HG03159 (cell line): ENCODE results near the gene LYRM1.
"Not testable (repeated sequence)": the region's sequence is repeated elsewhere in the genome, so short reads cannot be mapped to it uniquely, and the experiment has no call there.

Source experiments
- ATAC-seq: cut with Tn5 transposase; IDR thresholded peaks from one replicate; pipeline ENCODE4 v1.9.1; 2021; ENCODE audit warnings: mild to moderate bottlenecking, moderate library complexity; ENCODE audit not compliant: unreplicated experiment

LYRM1 gene

DNA sequence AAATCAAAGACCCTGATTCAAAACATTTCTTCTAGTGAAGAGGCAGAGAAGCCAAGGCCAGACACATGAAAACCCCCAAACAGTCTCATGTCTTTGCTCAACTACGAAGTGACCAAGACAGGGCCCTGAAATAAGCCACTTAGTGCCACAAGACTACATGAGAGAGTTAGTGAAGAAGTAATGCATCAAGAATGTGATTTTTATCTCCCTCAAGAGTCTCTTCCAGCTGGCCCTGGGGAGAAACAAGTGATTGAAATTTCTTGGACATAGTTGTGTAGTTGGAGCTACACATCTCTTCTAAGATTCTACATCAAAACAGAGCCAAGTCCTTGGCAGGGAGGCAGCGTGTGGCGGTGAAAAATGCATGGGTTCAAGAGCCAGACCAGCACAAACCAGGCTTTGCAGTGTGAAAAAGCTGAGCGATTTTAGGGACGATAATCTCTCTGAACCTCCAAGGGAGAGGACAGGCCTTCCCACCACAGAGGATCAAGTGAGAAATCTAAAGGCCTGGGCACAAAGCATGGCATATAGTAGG lies 30.6 kb downstream of the LYRM1 start:
- ATAC-seq = no peak

DNA sequence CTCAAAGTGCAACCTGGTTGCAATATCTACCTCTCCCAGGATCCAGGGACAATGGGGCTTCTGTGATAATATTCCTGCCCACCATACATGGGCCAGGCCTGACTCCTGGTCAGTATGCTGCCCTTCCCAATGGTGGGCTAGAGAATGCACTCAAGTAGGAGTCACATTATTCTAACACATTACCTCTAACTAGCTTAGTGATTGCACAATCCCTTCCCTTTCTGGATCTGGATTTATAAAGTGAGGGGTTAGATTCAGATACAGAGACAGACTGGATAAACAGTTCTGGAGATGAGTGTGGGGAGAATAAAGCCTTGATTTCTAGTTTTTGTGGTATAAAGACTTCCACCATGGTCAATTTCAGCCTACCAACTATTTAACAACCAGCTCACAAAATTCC lies 33.0 kb downstream of the LYRM1 start:
- no peak for ATAC-seq

DNA sequence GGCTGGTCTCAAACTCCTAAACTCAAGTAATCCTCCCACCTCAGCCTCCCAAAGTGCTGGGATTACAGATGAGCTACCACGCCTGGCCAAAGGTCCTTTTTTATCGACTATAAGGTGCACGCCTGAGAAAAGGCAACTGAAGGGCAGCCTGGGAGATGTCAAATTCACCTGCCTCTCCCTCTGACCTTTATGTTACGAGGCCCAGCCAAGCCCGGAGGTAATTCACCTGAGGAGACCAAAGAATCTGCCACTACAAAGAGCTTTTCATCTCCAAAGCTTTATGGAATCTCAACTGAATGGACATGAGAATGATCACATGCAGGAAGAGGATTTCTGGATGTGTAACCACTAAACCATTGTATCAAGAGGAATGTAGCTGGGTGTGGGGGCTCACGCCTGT lies 37.2 kb downstream of the LYRM1 start:
- ATAC-seq = no peak

DNA sequence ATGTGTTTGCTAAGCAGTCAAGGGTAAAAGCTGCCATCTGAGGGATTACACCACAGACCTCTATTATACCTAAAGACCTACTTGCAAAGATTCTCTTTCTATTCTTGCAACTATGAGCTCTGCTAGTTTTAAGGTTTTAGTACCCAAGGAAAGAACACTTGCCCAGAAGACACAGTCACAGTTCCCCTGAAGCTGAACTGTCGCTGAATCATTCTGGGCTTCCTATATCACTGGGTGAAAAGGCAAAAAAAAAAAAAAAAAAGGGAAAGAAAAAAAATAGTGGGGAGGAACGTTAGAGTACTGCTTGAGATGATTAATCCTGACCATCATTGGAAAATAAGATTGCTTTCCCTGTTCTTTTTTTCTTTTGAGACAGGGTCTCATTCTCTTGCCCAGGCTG lies 37.9 kb downstream of the LYRM1 start:
- no peak for ATAC-seq

DNA sequence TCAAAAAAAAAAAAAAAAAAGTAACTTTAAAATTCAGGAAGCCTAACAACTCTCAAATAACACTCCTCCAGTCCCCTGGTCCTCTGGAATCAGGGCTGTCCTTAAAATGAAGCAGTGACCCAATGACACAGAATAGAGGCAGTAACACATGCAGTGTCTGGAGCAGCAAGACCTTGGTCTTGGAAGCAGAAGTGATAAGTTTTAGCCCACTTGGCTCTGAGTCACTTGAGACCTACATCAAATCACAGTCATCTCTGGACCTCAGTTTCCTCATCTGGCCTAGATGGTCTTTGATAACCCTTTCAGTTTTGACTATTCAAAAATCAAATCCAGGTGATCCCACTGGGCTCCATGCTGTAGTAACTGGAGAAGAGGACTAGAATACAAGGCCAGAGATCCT lies 39.0 kb downstream of the LYRM1 start:
- ATAC-seq = no peak

DNA sequence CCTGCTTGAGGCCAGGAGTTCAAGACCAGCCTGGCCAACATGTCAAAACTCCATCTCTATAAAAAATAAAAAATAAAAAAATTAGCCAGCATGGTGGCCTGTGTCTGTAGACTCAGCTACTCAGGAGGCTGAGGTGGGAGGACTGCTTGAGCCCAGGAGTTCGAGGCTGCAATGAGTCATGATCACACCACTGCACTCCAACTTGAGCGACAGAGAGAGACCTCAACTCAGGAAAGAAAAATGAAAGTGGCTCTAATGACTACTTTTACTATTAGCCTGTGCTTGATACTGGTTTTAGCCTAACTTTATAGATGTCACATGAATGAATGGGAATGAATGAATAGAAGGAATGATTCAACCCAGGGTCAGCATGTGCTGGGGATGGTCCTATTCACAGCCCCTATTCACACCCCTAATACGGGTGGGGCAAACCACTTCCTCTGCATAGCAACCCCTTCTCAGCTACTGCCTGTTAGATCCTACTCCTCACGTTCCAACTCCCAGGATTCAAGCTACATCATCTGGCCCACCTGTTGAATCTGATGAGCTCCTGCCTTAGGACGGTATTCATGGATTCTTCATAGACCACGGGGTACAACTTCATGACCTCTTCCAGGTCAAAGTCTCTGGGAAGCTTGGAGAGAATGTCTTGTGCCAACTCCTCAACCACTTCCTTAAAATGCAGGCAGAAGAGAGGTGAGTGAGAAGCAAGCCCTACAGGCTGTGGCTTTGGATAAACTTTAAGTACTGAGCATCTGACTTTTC lies 40.5 kb downstream of the LYRM1 start:
- no peak for ATAC-seq

DNA sequence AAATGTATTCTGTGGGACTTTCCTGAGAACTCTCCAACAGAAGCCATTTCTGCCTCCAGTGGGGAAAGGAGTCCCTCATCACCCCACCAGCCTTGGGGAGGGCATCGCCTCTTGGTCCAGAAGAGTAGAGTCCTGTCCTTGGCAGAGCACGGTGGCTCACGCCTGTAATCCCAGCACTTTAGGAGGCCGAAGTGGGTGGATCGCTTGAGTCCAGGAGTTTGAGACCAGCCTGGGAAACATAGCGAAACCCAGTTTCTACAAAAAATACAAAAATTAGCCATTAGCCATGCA lies 41.0 kb downstream of the LYRM1 start:
- no peak for ATAC-seq

DNA sequence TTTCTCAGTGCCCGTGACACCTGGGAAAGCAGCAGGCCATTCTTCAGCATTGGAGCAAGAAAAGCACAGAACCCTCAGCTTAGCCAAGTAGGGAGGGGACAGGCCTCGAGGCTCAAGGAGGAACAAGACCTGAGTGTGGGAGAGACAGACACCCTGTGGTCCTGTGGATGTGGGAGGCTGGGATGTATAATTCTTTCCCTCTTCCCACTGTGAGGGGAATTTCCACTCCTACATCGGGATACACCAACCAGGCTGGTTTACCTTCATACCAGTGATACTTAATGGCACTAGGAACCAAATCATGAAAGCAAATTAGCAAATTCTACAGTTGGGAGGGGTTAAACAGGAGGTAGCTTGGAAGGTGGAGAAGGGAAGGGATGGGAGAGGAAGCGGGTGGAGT lies 41.7 kb downstream of the LYRM1 start:
- no peak for ATAC-seq

DNA sequence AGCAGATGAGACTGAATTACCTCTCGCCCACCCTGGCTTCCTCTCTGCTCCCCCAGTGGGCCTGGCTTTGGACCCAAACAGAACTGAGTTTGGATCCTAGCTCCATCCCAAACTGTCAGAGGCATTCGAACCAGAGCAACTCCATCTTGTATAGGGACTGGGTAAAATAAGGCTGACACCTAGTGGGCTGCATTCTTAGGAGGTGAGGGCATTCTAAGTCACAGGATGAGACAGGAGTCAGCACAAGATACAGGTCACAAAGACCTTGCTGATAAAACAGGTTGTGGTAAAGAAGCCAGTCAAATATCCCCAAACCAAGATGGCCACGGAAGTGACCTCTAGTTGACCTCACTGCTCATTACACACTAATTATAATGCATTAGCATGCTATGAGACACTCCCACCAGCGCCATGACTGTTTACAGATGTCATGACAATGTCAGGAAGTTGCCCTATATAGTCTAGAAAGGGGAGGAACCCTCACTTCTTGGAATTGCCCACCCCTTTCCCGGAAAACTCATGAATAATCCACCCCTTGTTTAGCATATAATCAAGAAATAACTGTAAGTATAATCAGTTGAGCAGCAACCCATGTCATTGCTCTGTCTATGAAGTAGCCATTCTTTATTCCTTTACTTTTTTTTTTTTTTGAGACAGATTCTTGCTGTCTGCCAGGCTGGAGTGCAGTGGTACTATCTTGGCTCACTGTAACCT lies 44.4 kb downstream of the LYRM1 start:
- ATAC-seq = no peak

DNA sequence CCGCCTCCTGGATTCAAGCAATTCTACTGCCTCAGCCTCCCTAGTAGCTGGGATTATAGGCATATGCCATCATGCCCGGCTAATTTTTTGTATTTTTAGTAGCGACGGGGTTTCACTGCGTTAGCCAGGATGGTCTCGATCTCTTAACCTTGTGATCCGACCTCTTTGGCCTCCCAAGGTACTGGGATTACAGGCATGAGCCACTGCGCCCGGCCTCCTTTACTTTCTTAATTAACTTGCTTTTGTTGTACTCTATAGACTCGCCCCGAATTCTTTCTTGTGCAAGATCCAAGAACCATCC lies 45.0 kb downstream of the LYRM1 start:
- ATAC-seq = not testable (repeated sequence)

DNA sequence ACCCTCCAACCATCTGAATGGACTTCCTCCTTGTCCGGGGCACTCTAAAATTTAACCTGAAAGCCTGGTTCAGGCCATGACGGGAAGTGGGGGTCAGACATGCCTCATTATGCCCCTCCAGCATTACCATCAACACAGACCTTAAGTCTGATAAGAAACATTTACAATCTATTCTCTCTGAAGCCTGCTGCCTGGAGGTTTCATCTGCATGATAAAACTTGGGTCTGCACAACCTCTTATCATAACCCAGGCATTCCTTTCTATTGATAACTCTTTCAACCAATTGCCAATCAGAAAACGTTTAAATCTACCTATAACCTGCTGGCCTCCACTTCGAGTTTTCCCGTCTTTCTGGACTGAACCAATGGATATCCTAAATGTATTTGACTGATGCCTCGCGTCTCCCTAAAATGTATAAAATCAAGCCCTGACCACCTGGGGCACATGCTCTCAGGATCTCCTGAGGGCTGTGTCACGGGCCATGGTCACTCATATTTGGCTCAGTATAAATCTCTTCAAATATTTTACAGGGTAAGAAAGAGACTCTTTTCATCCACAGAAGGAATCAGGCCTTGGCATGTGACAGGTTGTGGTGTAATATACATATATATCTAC lies 45.6 kb downstream of the LYRM1 start:
- ATAC-seq = no peak

DNA sequence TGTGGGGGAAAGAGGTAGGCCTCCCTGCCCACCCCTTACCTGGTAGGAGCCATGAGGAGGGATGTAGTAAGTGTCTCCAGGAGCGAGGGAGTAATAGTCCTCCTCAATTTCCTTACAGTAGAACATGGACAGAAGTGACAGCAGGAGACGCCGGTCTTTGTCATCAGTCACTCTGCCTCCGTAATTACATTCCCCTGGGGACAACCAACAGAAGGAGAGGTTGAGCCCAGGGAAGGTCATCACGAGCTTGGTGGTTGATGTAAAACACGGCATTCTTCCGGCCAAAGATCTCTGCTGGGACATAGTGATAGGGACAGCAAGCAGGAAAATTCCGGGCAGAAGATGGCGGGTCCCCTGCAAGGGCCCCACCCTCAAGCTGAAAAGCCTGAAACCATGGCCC lies 47.9 kb downstream of the LYRM1 start:
- no peak for ATAC-seq

DNA sequence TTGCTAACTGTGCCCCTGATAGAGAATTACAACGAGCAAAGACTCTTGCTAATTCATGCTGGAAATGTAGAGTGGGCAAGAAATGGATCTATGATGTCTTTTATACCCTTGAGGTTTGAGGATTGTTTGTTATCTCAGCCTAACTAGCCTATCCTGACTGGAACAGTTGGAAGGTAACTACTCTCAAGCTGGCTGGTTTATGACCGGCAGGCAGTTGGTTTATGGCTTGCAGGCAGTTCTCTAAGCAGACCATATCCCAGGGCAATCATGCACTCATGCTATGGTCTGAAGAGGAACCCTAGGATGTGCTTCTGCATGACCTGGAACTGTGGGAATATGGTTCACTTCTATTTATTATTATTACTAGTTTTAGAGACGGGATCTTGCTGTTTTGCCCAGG lies 49.1 kb downstream of the LYRM1 start:
- ATAC-seq = no peak

DNA sequence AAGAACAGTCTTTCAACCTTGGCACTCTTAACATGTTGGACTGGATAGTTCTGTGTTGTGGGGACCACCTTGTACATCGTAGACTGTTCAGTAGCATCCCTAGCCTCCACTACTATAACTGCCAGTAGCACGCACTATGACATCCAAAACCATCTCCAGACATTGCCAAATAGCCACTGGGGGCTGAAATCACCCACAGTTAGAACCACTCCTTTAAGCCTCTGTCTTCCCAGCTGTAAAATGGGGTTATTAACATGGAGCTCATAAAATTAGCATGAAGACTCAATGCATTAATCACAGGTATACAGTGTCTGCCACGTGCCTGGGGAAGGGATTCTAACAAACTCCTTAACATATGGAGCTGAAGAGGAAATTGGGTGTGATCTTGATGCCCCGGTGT lies 49.7 kb downstream of the LYRM1 start:
- ATAC-seq = no peak

DNA sequence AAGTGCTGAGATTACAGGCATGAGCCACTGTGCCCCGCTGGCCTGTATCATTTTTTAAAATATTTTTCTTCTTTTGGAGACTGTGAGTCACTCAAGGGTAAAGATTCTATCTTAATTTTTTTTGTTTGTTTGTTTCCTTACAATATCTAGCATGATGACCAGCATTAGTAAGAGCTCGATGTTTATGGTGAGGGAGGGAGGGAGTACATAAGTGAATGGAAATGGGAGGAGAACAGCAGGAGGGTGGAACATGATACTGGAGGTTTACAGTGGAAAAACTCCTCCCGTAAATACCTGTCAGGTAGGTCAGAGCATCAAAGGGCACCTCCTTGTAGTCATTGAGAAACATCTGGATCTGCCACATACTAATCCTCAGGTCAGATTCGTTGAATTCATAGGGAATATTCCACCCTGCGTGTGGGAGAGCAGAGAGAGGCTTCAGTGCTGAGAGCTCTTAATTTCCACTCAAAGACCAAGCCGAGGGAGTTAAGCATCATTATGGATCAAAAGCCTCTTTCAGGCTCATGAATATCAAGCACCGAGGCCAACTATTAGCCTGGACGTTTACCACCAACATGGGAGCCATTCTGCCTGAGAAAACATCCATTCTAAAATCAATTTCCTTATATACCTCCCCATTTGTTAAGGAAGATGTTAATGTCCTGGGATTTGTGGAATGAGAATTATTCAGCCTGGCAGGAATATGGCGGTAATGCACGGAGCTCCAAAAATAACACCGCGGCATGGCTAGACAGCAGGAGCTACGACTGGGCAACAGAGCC lies 51.8 kb downstream of the LYRM1 start:
- ATAC-seq = no peak

DNA sequence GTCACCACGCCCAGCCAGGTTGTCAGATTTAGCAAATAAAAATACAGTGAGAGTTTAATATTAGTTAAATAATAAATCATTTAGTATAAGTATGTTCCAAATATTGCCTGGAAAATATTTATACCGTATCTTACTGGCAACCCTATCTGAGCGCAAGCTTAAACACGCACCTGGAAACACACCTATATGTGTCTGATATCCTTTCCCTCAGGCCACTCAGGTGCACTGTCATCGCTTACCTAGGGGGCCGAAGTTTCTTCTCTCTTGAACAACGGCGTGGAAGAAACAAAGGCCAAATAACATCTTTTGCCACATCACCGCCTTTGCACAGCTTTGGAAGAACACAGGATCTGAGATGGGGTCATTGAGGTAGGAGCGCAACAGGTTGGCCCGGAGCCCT lies 54.0 kb downstream of the LYRM1 start:
- no peak for ATAC-seq

DNA sequence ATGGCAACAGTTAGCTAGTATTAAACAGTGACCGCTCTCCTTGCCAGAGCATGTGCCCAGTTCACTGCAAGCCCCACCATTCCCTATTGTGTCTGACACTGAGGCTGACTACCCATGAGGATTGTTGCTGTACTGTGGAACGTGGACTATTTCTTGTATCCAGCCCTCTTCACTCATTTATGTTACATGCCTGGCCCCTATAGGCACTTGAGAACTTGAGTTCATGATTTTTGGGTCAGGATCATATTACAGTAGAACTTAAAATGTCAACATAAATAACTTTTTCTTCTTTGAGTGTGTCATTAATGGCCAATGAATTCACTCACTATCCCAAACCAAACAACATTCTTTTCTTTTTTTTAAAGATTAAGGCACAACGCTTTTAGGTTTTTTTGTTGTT lies 55.7 kb downstream of the LYRM1 start:
- no peak for ATAC-seq

DNA sequence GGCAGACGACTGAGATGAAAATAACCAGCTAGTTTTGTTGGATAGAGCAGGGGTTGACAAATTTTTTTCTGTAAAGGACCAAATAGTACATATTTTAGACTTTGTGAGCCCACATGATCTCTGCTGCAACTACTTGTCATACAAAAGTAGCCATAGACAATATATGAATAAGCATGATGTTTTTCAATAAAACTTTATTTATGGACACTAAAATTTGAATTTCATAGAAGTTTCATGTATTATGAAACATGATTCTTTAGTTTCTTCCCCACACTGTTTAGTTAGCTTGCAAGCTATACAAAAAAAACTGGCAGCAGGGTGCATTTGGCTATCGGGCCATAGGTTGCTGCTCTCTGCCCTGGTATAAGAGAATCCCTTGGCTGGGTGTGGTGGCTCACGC lies 56.6 kb downstream of the LYRM1 start:
- no peak for ATAC-seq

DNA sequence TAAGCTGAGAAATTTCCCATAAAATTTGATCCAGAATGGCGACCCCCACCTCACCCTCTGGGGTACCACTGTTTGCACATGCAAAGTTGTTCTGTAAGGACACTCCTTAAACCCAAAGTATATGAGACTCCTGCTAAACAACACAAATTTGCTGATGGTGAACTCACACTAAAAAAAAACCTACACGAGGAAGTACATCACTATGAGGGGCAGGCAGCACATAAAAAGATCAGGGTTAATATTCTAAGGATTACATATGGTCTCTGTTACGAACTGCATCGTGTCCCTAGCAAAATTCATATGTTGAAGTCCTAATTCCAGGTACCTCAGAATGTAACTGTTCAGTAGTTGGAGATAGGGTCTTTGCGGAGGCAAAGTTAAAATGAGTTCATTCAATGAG lies 60.3 kb downstream of the LYRM1 start:
- ATAC-seq = no peak

DNA sequence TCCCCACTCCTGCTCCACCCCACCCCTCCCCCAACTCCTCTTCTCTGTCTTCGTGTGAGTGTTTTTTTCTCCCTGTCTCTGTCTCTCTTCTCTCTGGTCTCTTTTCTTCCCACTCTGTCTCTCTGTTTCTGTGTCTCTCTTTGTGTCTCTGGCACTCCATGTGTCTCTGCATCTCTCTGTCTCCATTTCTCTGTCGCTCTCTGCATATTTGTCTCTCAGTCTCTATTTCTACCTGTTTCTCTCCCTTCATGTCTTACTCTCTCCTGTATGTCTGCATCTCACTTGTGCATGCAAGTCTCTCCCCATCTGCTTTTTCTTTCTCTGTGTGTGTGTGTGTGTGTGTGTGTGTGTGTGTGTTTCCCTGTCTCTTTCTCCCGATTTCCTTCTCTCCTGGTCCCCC lies 68.2 kb downstream of the LYRM1 start:
- no peak for ATAC-seq

DNA sequence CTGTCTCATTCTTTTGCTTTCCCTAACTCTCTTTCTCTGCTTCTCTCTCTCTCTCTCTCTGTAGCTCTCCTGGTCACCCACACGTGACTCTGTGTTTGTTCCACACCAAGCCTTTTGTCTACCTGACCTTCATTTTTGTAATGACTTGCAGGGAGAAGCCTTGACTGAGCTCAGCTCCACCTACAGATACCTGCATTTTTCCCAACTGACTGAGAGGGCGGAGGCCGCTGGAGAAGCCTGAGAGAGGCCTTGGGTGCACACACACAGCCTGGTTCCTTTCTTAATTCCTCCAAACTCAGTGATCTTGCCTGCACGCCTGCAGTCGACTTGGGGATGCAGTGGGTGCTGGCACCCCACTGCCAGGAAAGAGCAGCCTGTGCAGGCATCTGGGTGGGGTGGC lies 68.8 kb downstream of the LYRM1 start:
- no peak for ATAC-seq

DNA sequence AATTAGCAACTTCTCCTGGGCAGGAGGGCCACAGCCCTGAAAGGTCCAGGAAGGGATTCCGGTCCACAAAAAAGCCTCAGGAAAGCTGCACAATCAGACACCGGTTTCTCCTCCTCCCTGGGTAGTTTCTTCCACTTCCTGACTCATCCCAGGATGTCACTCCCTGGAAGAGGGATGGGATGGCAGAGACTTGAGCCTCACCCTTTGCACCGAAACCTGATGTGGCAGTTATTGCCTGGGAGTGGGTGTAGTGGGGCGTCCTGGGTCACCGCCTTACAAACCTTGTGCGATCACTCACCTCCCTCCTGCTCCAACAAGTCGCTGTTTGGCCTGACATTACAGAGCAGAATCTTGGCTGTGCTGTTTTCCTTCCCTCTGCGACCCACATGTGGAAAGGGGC lies 70.8 kb downstream of the LYRM1 start:
- no peak for ATAC-seq
